NCI-H2227 (cell line): ENCODE measurements around the gene SDHC.
"Not testable (repeated sequence)": the region's sequence is repeated elsewhere in the genome, so short reads cannot be mapped to it uniquely, and the experiment has no call there.

Experiments used
- DNase-seq: peaks from one replicate; lab custom pipeline; 2025; ENCODE audit not compliant: unreplicated experiment; lab: John Stamatoyannopoulos, UW

The SDHC gene

GRCh38 chr1:161381707-161382106, 67.5 kb downstream of the SDHC start:
- DNase-seq: no peak

DNA sequence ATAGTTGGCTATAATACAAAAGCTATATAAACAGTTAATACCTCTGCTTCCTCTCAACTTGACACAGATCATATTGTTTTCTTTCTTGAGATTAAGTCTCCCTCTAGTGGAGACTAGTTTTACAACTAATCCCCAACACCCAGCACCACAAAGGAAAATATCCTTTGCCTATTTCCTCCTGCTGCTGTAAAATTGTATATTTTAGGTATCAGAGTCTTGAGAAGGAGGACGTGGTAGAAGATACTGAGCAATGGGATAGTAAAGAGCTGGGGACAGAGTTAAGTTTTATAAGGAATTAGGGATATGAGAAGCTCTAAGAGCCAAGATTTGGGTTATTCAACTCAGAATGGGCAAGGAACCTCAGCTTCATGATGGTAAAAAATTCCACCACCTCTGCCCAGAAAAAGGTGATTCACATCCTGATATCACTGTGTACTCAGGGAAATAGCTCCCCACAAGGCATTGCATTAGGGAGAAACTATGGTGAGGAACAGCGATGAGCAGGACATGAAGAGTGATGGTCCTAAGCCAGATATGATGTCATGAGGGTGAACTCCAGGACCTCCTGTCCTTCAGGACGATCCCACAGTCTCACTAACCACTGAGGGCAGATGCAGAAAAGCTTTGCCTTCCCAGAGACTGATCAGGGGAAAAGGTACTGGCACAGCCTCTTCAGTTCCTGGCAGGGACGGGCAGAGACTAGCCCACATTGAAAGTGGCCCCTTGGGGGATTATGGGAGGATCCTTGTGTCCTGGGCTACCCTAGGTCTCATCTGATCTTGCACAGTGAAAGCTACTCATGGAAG, 68.2 kb downstream of the SDHC start:
- DNase-seq: peak; percentile 61

DNA sequence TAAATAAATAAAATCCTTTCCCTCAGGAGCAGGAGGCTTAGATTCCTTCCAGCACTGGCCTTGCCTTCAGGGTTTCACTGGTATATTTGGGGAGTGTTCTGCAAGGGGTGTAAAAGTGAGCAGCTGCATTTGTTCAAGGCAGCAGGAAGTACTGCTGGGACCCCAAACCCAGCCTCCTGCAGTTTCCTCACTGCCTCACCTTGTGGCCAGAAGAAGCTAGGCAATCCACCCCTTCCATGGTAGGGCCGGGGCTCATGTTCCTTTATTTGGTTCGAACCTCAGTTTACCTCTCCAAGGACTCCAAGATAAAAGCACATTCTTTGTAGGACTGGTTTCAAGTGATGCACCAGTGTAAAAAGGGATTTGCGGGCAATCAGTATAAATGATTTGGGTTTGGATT, 74.5 kb downstream of the SDHC start:
- no peak for DNase-seq

GRCh38 chr1:161389158-161389557, 75.0 kb downstream of the SDHC start:
- not testable (repeated sequence) for DNase-seq

GRCh38 chr1:161389691-161390558, 75.7 kb downstream of the SDHC start:
- DNase-seq: peak; percentile 98

- no peak for DNase-seq
Measured at GRCh38 chr1:161390559-161390858, 76.3 kb downstream of the SDHC start.

DNA sequence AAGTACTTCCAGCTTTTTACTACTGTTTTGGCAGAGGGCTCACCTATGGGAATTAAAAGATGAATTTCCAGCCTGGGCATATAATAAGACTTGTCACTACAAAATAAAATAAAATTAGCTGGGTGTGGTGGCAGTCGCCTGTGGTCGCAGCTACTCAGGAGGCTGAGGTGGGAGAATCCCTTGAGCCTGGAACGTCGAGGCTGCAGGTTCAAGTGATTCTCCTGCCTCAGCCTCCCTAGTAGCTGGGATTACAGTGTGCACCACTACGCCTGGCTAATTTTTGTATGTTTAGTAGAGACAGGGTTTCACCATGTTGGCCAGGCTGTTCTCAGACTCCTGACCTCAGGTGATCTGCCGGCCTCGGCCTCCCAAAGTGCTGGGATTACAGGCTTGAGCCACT, 77.0 kb downstream of the SDHC start:
- DNase-seq: not testable (repeated sequence)

DNA sequence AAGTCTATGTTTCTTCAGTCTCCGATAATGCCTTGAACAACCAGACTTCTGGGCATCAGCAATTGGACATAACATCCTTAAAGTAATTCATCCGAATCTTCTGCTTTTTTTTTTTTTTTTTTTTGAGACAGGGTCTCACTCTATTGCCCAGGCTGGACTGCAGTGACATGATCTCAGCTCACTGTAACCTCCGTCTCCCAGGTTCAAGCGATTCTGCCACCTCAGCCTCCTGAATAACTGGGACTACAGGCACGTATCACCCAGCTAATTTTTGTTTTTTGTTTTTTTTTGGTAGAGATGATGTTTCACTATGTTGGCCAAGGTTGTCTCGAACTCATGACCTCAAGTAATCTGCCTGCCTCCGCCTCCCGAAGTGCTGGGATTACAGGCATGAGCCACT, 77.4 kb downstream of the SDHC start:
- DNase-seq: no peak

GRCh38 chr1:161393151-161393550, 79.0 kb downstream of the SDHC start:
- no peak for DNase-seq

GRCh38 chr1:161397038-161397437, 82.9 kb downstream of the SDHC start:
- not testable (repeated sequence) for DNase-seq

- DNase-seq: no peak
Measured at GRCh38 chr1:161398900-161399256, 84.7 kb downstream of the SDHC start.

DNA sequence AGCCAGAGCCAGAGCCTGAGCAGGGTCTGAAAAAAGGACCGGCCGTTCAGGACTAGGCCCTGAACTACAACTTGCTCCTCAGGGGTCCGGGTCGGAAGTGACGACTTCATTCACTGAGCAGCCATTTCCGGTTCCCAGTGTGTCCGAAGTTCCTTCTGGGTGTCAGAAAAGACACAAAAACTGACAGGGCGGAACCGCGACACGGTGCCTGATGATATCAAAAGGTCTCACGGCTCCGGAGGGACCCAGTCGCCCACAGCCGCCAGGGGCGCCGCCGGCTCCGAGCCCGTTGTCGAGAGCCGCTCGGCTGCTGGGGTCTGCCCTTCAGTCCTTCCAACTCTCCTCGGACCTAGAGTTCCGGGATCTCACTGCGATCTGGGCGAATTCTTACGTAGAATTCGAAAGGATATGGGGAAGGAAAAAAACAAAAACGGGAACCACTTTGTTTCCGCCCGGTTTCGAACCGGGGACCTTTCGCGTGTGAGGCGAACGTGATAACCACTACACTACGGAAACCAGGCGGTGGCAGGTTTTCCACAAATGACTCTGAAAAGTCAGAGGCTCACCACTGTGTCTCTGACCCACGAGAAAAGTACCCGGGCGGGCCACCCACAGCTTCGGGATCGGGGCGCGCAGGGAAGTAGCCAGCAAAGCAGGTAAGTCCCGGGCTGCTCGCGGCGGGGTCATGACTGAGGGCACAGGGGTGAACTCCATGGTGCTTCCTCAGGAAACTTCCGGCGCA, 85.2 kb downstream of the SDHC start:
- DNase-seq: peak; percentile 91

- DNase-seq: no peak
Measured at GRCh38 chr1:161402446-161402845, 88.3 kb downstream of the SDHC start.

GRCh38 chr1:161404051-161404597, 89.9 kb downstream of the SDHC start:
- DNase-seq: no peak

DNA sequence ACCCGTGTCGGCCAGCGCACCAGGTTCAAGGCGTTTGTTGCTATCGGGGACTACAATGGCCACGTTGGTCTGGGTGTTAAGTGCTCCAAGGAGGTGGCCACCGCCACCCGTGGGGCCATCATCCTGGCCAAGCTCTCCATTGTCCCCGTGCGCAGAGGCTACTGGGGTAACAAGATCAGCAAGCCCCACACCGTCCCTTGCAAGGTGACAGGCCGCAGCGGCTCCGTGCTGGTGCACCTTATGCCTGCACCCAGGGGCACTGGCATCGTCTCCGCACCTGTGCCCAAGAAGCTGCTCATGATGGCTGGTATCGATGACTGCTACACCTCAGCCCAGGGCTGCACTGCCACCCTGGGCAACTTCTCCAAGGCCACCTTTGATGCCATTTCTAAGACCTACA, 92.4 kb downstream of the SDHC start:
- DNase-seq: not testable (repeated sequence)

DNA sequence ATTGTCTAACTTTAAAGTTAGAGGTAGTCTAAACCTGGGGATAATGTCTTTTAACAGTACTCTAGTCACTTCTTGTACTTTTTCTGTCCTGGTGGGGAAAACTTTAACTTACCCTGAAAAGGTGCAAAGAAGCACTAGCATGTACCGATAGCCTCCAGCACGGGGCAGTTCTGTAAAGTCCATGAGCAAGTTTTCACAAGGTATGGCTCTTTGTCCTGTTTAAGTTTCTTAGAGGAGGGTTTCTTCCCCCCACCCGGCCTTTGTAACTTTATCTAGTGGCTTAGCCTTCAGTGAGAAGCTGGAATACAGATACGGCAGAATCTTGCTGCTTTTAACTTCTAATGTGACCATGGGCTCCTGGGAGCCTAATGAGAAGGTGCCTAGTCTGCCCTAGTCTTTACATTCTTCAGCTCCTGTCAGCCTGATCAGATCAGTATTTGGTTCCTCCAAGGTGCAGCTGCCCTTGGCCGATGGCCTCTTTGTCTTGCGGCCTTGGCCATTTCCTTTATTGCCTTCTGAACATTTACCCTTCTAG, 93.3 kb downstream of the SDHC start:
- DNase-seq: no peak

- DNase-seq: no peak
Measured at GRCh38 chr1:161408429-161409052, 94.4 kb downstream of the SDHC start.

GRCh38 chr1:161409848-161410635, 95.9 kb downstream of the SDHC start:
- DNase-seq: not testable (repeated sequence)

GRCh38 chr1:161410636-161410970, 96.4 kb downstream of the SDHC start:
- DNase-seq: not testable (repeated sequence)
